HCT116 (cell line): ENCODE data around the gene SDC1. TPM values are rescaled to one million over a fixed set of nuclear protein-coding genes. Genes with fewer than 3 reads are reported as not detected.
A peak's percentile ranks its signal among the peaks of the same experiment; 100 is the strongest.

ENCODE experiments used
- ATAC-seq: fragments of 200-7000 bp; cut with Tn5 transposase; 2 replicates; pipeline ENCODE4 v1.9.1; 2020; ENCODE audit warnings: mild to moderate bottlenecking, moderate library complexity
- BruUV-seq: library from RNA; stranded (reverse); fragments of 400-500 nt; replicated peaks from 2 replicates; lab custom pipeline; 2021; lab: Mats Ljungman, UMichigan
- CTCF ChIA-PET: fragments of 300-600 bp; sonication (Branson Sonifier 250); formaldehyde crosslinking; loops from one replicate; lab custom pipeline; 2021; ENCODE audit warnings: antibody characterized with exemption; lab: Charles Lee
- POLR2A ChIA-PET: fragments of 300-600, 350-600 bp; sonication (Branson Sonifier 250); formaldehyde crosslinking; loops from one replicate; lab custom pipeline; 2021; ENCODE audit warnings: antibody characterized with exemption; lab: Charles Lee
- RAD21 ChIA-PET, 2 experiments: fragments of 300-600 bp; sonication (Branson Sonifier 250); formaldehyde crosslinking; loops; one replicate each; lab custom pipeline; 2023; ENCODE audit warnings: low total read pairs in 2 of 2; ENCODE audit not compliant: uncharacterized antibody in 2 of 2, unreplicated experiment in 2 of 2, low non-redundant PET in 1 of 2; lab: Charles Lee
- DNase-seq: peaks from one replicate; pipeline ENCODE4 v3.0.0-alpha.2; 2010; ENCODE audit warnings: low read depth, low spot score
- H2AFZ ChIP-seq: fragments of 200-600 bp; shearing (Covaris generic), sonication (generic); 2 replicates; pipeline ENCODE4 v1.6.1; 2017; ENCODE audit warnings: low read depth, mixed run types, mixed read lengths, antibody characterized with exemption, low read length; ENCODE audit not compliant: poor library complexity, severe bottlenecking
- H3K27ac ChIP-seq: 2 replicates; pipeline ENCODE4 v1.5.1; 2012; ENCODE audit warnings: low read depth, low read length
- H3K27me3 ChIP-seq: fragments of 200-600 bp; sonication (generic); 2 replicates; pipeline ENCODE4 v1.6.1; 2016; ENCODE audit warnings: mixed run types, low read length, mixed read lengths; ENCODE audit not compliant: insufficient read depth
- H3K36me3 ChIP-seq, 2 experiments: fragments of 200-500 bp in 1 of 2; fragments of 200-600 bp in 1 of 2; sonication (Bioruptor generic) in 1 of 2; sonication (generic) in 1 of 2; 2 replicates each; pipeline versions ENCODE4 v1.5.1 to v1.6.1; 2014 to 2016; ENCODE audit warnings: low read length in 2 of 2, inconsistent platforms in 1 of 2, mixed read lengths in 1 of 2, mixed run types in 1 of 2; ENCODE audit not compliant: insufficient read depth in 2 of 2, control insufficient read depth in 1 of 2
- H3K4me1 ChIP-seq, 2 experiments: fragments of 200-600 bp in 1 of 2; sonication (generic) in 1 of 2; 2 replicates each; pipeline versions ENCODE4 v1.5.1 to v1.6.1; 2012 to 2017; ENCODE audit warnings: low read length in 2 of 2, inconsistent platforms in 1 of 2, mild to moderate bottlenecking in 1 of 2, mixed read lengths in 1 of 2, mixed run types in 1 of 2, moderate library complexity in 1 of 2; ENCODE audit not compliant: insufficient read depth in 2 of 2, control insufficient read depth in 1 of 2
- H3K4me2 ChIP-seq: fragments of 200-600 bp; sonication (generic); 2 replicates; pipeline ENCODE4 v1.6.1; 2017; ENCODE audit warnings: mixed run types, low read length, mixed read lengths
- H3K4me3 ChIP-seq, 2 experiments: fragments of 200-600 bp in 1 of 2; sonication (generic) in 1 of 2; replicated peaks in 1 of 2; 2 replicates each; pipeline ENCODE4 v1.5.1; 2011 to 2016; ENCODE audit warnings: low read length in 2 of 2, control low read depth in 1 of 2, low read depth in 1 of 2, mild to moderate bottlenecking in 1 of 2, mixed read lengths in 1 of 2, mixed run types in 1 of 2
- H3K79me2 ChIP-seq: fragments of 200-600 bp; sonication (generic); 2 replicates; pipeline ENCODE4 v1.6.1; 2017; ENCODE audit warnings: mild to moderate bottlenecking, mixed run types, low read length, moderate library complexity, mixed read lengths; ENCODE audit not compliant: insufficient read depth
- H3K9ac ChIP-seq: fragments of 200-600 bp; sonication (generic); 2 replicates; pipeline ENCODE4 v1.6.1; 2016; ENCODE audit warnings: low read length, mixed read lengths
- H3K9me2 ChIP-seq: fragments of 200-600 bp; sonication (generic), shearing (Covaris generic); 2 replicates; pipeline ENCODE4 v1.6.1; 2017; ENCODE audit warnings: mixed run types, mild to moderate bottlenecking, moderate library complexity; ENCODE audit not compliant: insufficient read depth
- H3K9me3 ChIP-seq, 2 experiments: fragments of 200-500 bp in 1 of 2; fragments of 200-600 bp in 1 of 2; sonication (Bioruptor generic) in 1 of 2; sonication (generic) in 1 of 2; 2 replicates each; pipeline ENCODE4 v1.6.1; 2014 to 2017; ENCODE audit warnings: low read length in 2 of 2, mixed read lengths in 2 of 2, inconsistent platforms in 1 of 2, low read depth in 1 of 2, mild to moderate bottlenecking in 1 of 2, mixed run types in 1 of 2, moderate library complexity in 1 of 2; ENCODE audit not compliant: control insufficient read depth in 1 of 2, insufficient read depth in 1 of 2
- H4K20me1 ChIP-seq: fragments of 200-600 bp; sonication (generic), shearing (Covaris generic); 2 replicates; pipeline ENCODE4 v1.6.1; 2017; ENCODE audit warnings: mixed run types, mild to moderate bottlenecking, moderate library complexity; ENCODE audit not compliant: insufficient read depth
- CBX3 ChIP-seq: IDR thresholded peaks from 2 replicates; pipeline ENCODE4 v1.6.1; 2012; ENCODE audit warnings: low read depth
- ELF1 ChIP-seq: IDR thresholded peaks from 2 replicates; pipeline ENCODE4 v1.6.1; 2012; ENCODE audit warnings: low read depth, borderline replicate concordance
- JUND ChIP-seq: IDR thresholded peaks from 2 replicates; pipeline ENCODE4 v1.6.1; 2012
- POLR2A ChIP-seq: IDR thresholded peaks from 2 replicates; pipeline ENCODE4 v1.7.0; 2011; ENCODE audit warnings: borderline replicate concordance; ENCODE audit not compliant: insufficient read depth, insufficient read length; ENCODE audit errors: extremely low read depth
- POLR2AphosphoS5 ChIP-seq: IDR thresholded peaks from 2 replicates; pipeline ENCODE4 v1.6.1; 2011; ENCODE audit warnings: mild to moderate bottlenecking, low read depth, low read length, moderate library complexity
- RAD21 ChIP-seq: IDR thresholded peaks from 2 replicates; pipeline ENCODE4 v1.6.1; 2012; ENCODE audit warnings: low read depth, mild to moderate bottlenecking
- ZFX ChIP-seq: fragments of 450-650 bp; IDR thresholded peaks from 2 replicates; pipeline ENCODE4 v1.6.1; 2017
- ZNF274 ChIP-seq: fragments of 200-500 bp; sonication (Bioruptor generic); IDR thresholded peaks from 2 replicates; pipeline ENCODE4 v1.6.1; 2014; ENCODE audit warnings: mild to moderate bottlenecking, low read depth, low read length, inconsistent platforms
- intact Hi-C: fragments of 100-400 bp; cut with micrococcal nuclease; formaldehyde crosslinking; loops from 2 replicates; pipeline ENCODE4 v1.10.0; 2022
- total RNA-seq: library from RNA; stranded (reverse); gene quantifications from one replicate; pipeline ENCODE4 v1.2.1, GENCODE V29; 2021; ENCODE audit not compliant: unreplicated experiment

The SDC1 gene
- total RNA-seq, 1 experiment from 2014 or later, result 32.0 TPM

DNA sequence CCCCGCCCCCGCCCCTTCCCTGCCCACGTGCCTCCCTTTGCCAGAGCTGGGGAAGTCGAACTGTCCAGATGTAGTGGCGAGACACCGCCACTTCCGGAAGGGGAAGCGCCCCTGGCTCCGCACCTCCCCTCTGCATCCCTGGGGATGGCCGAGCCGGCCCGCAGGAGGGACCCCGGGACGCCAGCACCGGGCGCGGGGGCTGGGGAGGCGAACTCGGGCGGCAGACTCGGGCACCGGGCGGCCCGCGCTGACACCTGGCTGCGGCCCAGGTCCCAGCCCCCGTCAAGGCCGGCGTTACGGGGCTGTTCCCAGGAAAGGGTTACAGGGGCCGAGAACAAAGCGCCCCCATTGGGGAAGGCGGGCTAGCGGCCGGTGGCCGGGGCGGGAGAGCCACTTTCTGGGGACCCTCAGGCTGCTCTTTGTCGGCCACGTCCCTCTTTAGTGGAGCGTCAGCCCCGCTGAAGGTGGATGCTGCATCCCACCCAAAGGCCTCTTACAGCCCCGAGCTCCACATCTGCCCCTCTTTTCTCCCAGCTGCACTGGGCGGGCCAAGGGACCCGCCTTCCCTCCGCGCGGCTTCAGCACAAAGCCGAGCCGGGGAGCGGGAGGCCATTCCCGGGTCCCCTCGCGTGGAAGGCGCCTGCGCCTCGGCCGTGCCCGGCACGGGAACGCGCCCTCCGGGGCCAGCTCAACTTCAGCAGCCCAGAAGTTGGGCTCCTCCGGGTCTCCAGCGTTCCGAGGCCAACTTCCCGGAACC lies 1.3 kb downstream of the SDC1 start:
- RAD21 ChIA-PET, result no interaction called here
- TF ChIP-seq ZFX (peak; percentile 83), POLR2AphosphoS5 (peak; percentile 47), JUND (no peak), POLR2A (peak; percentile 37)
- Histone ChIP-seq H3K27me3 (no peaks in the 10 kb centered on the region), H3K9me2 (no peaks in the 10 kb centered on the region), H3K36me3 (no peaks in the 10 kb centered on the region), H2AFZ (peak overlapping the region; percentile 32), H3K27ac (peak overlapping the region; percentile 79), H3K9ac (peak overlapping the region; percentile 75), H4K20me1 (no peaks in the 10 kb centered on the region), H3K9me3 (no peaks in the 10 kb centered on the region), H3K4me2 (peak overlapping the region; percentile 93), H3K79me2 (peaks cover 32% of the 10 kb centered on the region), H3K4me1 (peaks cover 21 to 55% of the 10 kb centered on the region in 2 experiments), H3K4me3 (peak overlapping the region; percentile 67 to 69)
- POLR2A ChIA-PET, result interaction anchor here (1.2 to 1.3 kb wide), 2 partner anchors 8 to 9 kb away, joined by 3 to 6 read pairs; no protein-coding TSS in a partner anchor
- CTCF ChIA-PET, result interaction anchor here (1.2 to 2.2 kb wide), 4 partner anchors 9 to 67 kb away, joined by 3 to 8 read pairs (median 4); no protein-coding TSS in a partner anchor
- no peak for DNase-seq
- intact Hi-C loops, result loop anchor here (5.0 kb wide), 1 partner anchor 86 kb away; no protein-coding TSS in a partner anchor
- peak; percentile 58 for ATAC-seq
- no TSS peak for BruUV-seq

- ATAC-seq (no peak), DNase-seq (no peak)
- Histone ChIP-seq H3K27ac (peak overlapping the region; percentile 79), H4K20me1 (no peaks in the 10 kb centered on the region), H3K4me3 (peak overlapping the region; percentile 67 to 69), H3K9ac (peak overlapping the region; percentile 75), H3K4me1 (peaks cover 21 to 57% of the 10 kb centered on the region in 2 experiments), H3K9me3 (no peaks in the 10 kb centered on the region), H3K27me3 (no peaks in the 10 kb centered on the region), H3K36me3 (no peaks in the 10 kb centered on the region), H3K9me2 (no peaks in the 10 kb centered on the region), H3K79me2 (peaks cover 38% of the 10 kb centered on the region), H2AFZ (peak overlapping the region; percentile 32), H3K4me2 (peak overlapping the region; percentile 93)
- intact Hi-C loops, result loop anchor here (5.0 kb wide), 1 partner anchor 86 kb away; no protein-coding TSS in a partner anchor
- BruUV-seq, result TSS peak; percentile 67
- no peak for TF ChIP-seq RAD21
- TF ChIP-seq ELF1, result no peak
- TF ChIP-seq CBX3, result no peak
- no peak for TF ChIP-seq ZFX
- no peak for TF ChIP-seq ZNF274
- CTCF ChIA-PET, result interaction anchor here (1.2 to 1.6 kb wide), 3 partner anchors 10 to 68 kb away, joined by 3 to 5 read pairs (median 4); no protein-coding TSS in a partner anchor
- POLR2A ChIA-PET, result interaction anchor here (1.2 to 1.3 kb wide), 2 partner anchors 8 to 9 kb away, joined by 3 to 6 read pairs; no protein-coding TSS in a partner anchor
- RAD21 ChIA-PET, result no interaction called here
Observed at GRCh38 chr2:20222769-20223406, 2.0 kb downstream of the SDC1 start.
